ENCODE data around the gene CUEDC2. TPM values are rescaled to one million over a fixed set of nuclear protein-coding genes. Genes with fewer than 3 reads are reported as not detected.

Gene CUEDC2
- total RNA-seq, 1 donor from 2014 or later, result 67.5 TPM

DNA sequence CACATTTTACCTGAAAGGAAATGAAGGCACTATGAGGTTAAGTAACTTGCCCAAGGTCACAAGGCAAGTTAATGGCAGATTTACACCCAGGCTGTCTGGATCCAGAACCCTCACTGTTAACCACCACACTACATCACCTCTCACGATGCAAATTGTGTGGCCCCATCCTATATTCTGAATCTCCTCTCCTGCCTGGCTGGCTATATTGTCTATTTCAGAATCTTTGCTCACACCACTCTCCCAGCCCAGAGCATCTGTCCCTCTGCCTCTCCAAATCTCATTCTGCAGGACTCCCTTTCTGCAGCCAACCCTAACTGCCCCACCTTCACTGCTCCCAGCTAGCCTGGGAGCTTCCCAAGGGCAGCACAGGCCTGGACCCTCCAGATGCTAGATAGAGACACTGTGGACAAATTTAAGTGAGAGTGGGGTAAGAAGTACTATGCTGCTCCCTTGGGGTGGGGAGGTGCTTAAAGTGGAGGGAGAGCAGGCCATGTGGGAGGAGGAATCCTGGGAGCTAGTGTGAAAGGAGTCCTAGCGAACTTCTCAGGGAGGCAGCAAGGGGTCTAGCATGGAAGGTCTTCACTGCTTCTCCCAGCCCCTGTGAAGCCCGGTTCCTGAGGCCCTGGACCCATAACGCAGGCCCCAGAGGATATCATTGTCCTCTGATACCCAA, 786 bp downstream of the CUEDC2 start:
- H3K27me3 Mint-ChIP-seq (ENCODE audit: low read depth), result no peaks in the 10 kb centered on the region
- no peak for DNase-seq (ENCODE audit: low spot score)
- no peaks in the 10 kb centered on the region for H3K9me3 Mint-ChIP-seq
- peak overlapping the region; percentile 93 for H3K27ac Mint-ChIP-seq
- intact Hi-C loops (cut with micrococcal nuclease), result loop anchor here (1.0 to 2.0 kb wide), 5 partner anchors 10 to 71 kb away; partner anchors contain the start of genes ACTR1A, NFKB2 and SUFU
- peak overlapping the region; percentile 92 for H3K4me3 Mint-ChIP-seq (ENCODE audit: low read depth)
- peaks cover 42% of the 10 kb centered on the region for H3K4me1 Mint-ChIP-seq (ENCODE audit: low read depth)
- peaks cover 13% of the 10 kb centered on the region for H3K36me3 Mint-ChIP-seq (ENCODE audit: low read depth)

DNA sequence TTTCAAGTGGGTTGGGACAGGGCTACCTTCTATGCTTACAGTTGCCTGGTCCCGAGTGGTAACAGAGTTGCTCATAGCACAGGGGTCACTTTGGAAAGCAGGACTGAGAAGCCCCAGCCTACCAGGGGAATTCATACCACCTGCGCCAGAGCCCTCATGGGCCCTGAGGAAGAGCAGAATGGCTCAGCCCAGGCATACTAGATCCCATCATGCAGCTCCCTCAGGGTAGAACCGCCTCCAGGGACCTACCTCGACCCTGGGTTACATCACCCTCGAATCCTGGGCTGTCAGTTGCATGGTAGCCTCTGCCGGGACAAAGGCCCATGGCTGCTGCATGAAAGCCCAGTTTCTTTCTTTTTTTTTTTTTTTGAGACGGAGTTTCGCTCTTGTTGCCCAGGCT, 2.9 kb downstream of the CUEDC2 start:
- H3K27me3 Mint-ChIP-seq (ENCODE audit: low read depth), result no peaks in the 10 kb centered on the region
- H3K9me3 Mint-ChIP-seq, result no peaks in the 10 kb centered on the region
- H3K4me3 Mint-ChIP-seq (ENCODE audit: low read depth), result no peak overlapping the region
- peaks cover 13% of the 10 kb centered on the region for H3K36me3 Mint-ChIP-seq (ENCODE audit: low read depth)
- peaks cover 28% of the 10 kb centered on the region for H3K4me1 Mint-ChIP-seq (ENCODE audit: low read depth)
- no peak for DNase-seq (ENCODE audit: low spot score)
- intact Hi-C loops (cut with micrococcal nuclease), result no loop called here
- no peak overlapping the region for H3K27ac Mint-ChIP-seq

DNA sequence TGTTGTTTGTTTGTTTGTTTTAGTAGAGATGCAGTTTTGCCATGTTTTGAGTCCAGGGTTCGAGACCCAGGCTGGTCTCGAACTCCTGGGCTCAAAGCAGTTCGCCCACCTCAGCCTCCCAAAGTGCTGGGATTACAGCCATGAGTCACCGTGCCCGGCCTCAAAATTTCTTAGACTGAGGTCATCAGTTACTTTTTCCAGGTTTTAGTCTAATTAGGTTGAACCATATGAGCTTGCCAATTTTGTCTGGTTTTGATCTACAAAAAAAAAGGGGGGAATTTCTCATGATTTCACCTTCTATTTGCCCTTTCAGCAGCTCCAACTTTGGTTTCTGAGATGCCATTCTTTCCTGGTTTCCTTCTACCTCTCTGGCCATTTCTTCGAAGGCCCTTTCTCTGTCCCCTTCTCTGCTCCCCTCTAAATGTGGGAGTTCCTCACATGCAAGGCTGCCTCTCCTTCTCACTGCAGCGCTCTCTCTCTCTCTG, 5.5 kb downstream of the CUEDC2 start:
- Mint-ChIP-seq H3K27ac (peak overlapping the region; percentile 2), H3K9me3 (no peaks in the 10 kb centered on the region), H3K27me3 (ENCODE audit: low read depth) (no peaks in the 10 kb centered on the region), H3K36me3 (ENCODE audit: low read depth) (peaks cover 17% of the 10 kb centered on the region), H3K4me1 (ENCODE audit: low read depth) (peaks cover 17% of the 10 kb centered on the region), H3K4me3 (ENCODE audit: low read depth) (no peak overlapping the region)
- no peak for DNase-seq (ENCODE audit: low spot score)
- intact Hi-C loops (cut with micrococcal nuclease), result no loop called here

DNA sequence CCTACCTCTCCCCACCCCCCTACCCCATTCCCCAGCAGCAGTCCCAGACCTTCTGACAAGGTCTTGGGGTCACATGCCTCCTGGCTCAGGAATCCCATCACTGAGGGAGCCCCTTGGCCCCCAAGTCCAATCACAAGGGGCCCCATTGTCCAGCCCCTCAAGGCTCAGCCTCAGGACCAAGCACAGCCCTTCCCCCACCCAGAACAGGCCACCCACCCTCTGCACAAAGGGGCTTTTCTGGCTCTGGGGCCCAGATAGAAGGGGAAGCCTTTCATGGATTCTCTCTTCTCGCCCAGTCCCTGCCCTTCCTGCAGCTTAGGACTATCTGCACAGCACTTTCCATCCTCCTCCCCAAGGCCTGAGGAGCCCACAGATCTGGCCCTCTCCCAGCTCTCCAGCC, 6.9 kb downstream of the CUEDC2 start:
- Mint-ChIP-seq H3K36me3 (ENCODE audit: low read depth) (peaks cover 14% of the 10 kb centered on the region), H3K4me1 (ENCODE audit: low read depth) (peaks cover 13% of the 10 kb centered on the region), H3K27ac (no peak overlapping the region), H3K27me3 (ENCODE audit: low read depth) (no peaks in the 10 kb centered on the region), H3K4me3 (ENCODE audit: low read depth) (no peak overlapping the region), H3K9me3 (no peaks in the 10 kb centered on the region)
- no peak for DNase-seq (ENCODE audit: low spot score)
- intact Hi-C loops (cut with micrococcal nuclease), result no loop called here

DNA sequence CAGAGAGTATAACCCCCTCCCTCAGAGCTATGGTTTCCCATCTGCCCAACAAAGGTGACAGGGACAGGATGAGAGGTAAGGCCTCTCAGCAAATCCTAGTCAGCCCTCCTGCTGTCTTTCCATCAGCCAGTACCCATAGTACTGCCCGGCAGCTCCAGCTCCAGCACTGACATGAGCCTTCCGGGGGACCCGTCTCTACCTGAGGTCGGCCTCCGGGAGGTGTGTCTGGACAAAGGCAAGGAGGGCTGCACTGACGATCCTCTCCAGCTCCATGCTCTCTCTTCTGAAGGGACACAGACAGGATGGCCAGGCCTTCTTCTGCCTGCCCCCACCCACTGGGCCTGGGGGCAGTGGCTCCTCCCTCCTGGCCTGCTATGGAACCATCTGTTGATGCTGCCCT, 7.5 kb downstream of the CUEDC2 start:
- no peak overlapping the region for H3K27ac Mint-ChIP-seq
- H3K4me1 Mint-ChIP-seq (ENCODE audit: low read depth), result peaks cover 18% of the 10 kb centered on the region
- H3K36me3 Mint-ChIP-seq (ENCODE audit: low read depth), result peaks cover 14% of the 10 kb centered on the region
- no peaks in the 10 kb centered on the region for H3K27me3 Mint-ChIP-seq (ENCODE audit: low read depth)
- no peak for DNase-seq (ENCODE audit: low spot score)
- no peaks in the 10 kb centered on the region for H3K9me3 Mint-ChIP-seq
- intact Hi-C loops (cut with micrococcal nuclease), result loop anchor here (5.0 kb wide), 1 partner anchor 37 kb away; no protein-coding TSS in a partner anchor
- no peak overlapping the region for H3K4me3 Mint-ChIP-seq (ENCODE audit: low read depth)

DNA sequence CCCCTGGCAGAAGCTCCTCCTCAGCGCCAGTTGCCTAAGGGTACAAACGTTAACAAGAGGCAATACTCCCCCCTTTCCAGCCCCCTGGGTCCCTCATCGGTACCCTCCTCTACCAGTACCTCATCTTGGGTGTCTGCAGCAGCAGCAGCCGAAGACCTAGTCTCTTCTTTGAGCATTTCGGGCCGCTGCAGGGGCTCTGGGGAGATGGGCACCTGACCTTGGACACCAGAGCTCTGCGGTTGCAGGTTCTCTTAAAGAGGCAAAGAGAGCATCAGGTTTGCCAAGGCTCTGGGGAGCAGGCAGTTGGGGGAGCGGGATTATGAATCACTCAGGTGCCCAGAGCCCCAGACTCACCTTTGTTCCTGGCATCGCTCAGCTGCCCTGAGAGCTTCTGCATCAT, 8.2 kb downstream of the CUEDC2 start:
- Mint-ChIP-seq H3K9me3 (no peaks in the 10 kb centered on the region), H3K4me3 (ENCODE audit: low read depth) (no peak overlapping the region), H3K36me3 (ENCODE audit: low read depth) (peaks cover 14% of the 10 kb centered on the region), H3K27ac (no peak overlapping the region), H3K4me1 (ENCODE audit: low read depth) (peaks cover 22% of the 10 kb centered on the region), H3K27me3 (ENCODE audit: low read depth) (peaks cover under 1% of the 10 kb centered on the region)
- intact Hi-C loops (cut with micrococcal nuclease), result loop anchor here (5.0 kb wide), 1 partner anchor 38 kb away; no protein-coding TSS in a partner anchor
- no peak for DNase-seq (ENCODE audit: low spot score)

DNA sequence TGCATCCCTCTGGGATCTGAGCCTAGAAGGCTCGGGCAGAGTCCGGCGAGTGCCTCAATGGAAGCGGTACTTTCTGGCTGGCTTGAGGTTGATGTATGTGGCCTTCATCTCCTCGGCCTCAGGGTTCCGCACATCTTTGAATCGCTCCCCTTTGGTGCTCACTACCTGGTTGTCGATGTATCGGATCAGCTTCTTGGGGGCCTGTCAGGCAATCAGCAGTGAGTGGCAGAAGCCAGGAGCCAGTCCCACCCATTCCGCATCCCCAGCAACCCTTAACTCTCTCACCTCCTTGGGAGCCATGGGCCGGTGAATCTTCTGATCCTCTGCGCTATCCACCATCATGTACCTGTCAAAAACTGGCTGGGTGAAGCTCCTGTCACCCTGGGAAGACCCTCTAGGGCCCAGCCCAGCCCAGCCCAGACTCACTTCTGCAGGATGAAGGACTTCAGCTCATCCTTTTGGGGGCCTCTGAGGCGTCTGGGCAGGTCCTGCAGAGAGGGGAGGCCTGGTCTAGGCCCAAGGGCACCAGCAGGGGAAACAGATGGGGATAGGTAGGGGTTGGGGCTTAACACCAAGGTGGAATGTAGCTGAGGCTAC, 8.9 kb downstream of the CUEDC2 start:
- H3K27me3 Mint-ChIP-seq (ENCODE audit: low read depth), result peaks cover 5% of the 10 kb centered on the region
- H3K27ac Mint-ChIP-seq, result no peak overlapping the region
- DNase-seq (ENCODE audit: low spot score), result no peak
- H3K9me3 Mint-ChIP-seq, result no peaks in the 10 kb centered on the region
- H3K4me3 Mint-ChIP-seq (ENCODE audit: low read depth), result no peak overlapping the region
- peaks cover 14% of the 10 kb centered on the region for H3K36me3 Mint-ChIP-seq (ENCODE audit: low read depth)
- H3K4me1 Mint-ChIP-seq (ENCODE audit: low read depth), result peaks cover 26% of the 10 kb centered on the region
- intact Hi-C loops (cut with micrococcal nuclease), result loop anchor here (2.0 to 5.0 kb wide), 2 partner anchors 39 to 193 kb away; no protein-coding TSS in a partner anchor

DNA sequence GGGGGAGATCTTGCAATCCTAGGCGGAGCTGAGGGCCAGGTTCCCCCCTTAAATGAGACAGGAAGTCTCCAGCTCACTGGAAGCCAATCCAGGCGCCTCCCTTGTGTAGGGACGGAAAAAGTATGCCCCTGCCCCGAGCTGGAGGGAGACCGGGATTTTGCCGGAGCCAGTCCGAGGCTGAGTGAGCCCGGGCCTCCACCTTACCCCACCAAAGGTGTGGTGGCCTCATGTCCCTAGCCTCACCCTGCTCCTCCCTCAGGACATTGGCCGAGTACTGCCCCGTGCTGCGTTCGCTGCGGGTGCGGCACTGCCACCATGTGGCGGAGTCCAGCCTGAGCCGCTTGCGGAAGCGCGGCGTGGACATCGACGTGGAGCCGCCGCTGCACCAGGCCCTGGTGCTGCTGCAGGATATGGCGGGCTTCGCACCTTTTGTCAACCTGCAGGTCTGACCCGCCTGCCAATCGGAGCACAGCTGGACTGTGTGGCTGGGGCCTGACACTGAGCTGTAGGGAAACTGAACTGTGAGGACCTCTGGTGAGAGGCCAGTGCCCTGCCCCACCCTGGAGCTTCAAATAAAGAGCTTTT, 9.7 kb downstream of the CUEDC2 start:
- peaks cover 25% of the 10 kb centered on the region for H3K4me1 Mint-ChIP-seq (ENCODE audit: low read depth)
- peak overlapping the region; percentile 61 for H3K27ac Mint-ChIP-seq
- peaks cover 14% of the 10 kb centered on the region for H3K36me3 Mint-ChIP-seq (ENCODE audit: low read depth)
- DNase-seq (ENCODE audit: low spot score), result peak; percentile 59
- H3K4me3 Mint-ChIP-seq (ENCODE audit: low read depth), result peak overlapping the region; percentile 93
- intact Hi-C loops (cut with micrococcal nuclease), result loop anchor here (2.0 to 5.0 kb wide), 2 partner anchors 40 to 192 kb away; no protein-coding TSS in a partner anchor
- H3K9me3 Mint-ChIP-seq, result no peaks in the 10 kb centered on the region
- H3K27me3 Mint-ChIP-seq (ENCODE audit: low read depth), result peaks cover 12% of the 10 kb centered on the region

DNA sequence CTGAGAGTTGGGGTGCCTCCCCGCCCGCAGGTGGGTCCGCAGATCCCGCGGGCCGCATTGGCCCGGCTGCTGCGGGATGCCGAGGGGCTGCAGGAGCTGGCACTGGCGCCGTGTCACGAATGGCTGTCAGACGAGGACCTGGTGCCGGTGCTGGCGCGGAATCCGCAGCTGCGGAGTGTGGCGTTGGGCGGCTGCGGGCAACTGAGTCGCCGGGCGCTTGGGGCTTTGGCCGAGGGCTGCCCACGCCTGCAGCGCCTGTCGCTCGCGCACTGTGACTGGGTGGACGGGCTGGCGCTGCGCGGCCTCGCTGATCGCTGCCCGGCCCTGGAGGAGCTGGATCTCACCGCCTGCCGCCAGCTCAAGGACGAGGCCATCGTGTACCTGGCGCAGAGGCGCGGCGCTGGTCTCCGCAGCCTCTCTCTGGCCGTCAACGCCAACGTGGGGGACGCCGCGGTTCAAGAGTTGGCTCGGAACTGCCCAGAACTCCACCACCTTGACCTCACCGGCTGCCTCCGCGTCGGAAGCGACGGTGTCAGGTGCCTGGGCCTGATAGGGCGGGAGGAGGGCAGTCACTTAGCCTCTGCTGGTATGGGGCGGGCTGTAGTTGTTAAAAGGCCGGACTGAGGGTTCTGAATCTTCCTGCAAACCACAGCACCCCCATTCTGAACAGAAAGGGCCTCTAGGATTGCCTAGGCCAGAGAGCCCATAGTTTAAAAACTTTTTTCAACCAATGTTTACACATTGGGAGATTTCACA, 10.4 kb downstream of the CUEDC2 start:
- peaks cover 17% of the 10 kb centered on the region for H3K27me3 Mint-ChIP-seq (ENCODE audit: low read depth)
- peak overlapping the region; percentile 93 for H3K4me3 Mint-ChIP-seq (ENCODE audit: low read depth)
- no peak for DNase-seq (ENCODE audit: low spot score)
- intact Hi-C loops (cut with micrococcal nuclease), result loop anchor here (1.0 to 5.0 kb wide), 7 partner anchors 10 to 191 kb away; partner anchors contain the start of genes ACTR1A, CUEDC2 and SUFU
- peak overlapping the region; percentile 61 for H3K27ac Mint-ChIP-seq
- no peaks in the 10 kb centered on the region for H3K9me3 Mint-ChIP-seq
- peaks cover 18% of the 10 kb centered on the region for H3K4me1 Mint-ChIP-seq (ENCODE audit: low read depth)
- H3K36me3 Mint-ChIP-seq (ENCODE audit: low read depth), result peaks cover 10% of the 10 kb centered on the region

DNA sequence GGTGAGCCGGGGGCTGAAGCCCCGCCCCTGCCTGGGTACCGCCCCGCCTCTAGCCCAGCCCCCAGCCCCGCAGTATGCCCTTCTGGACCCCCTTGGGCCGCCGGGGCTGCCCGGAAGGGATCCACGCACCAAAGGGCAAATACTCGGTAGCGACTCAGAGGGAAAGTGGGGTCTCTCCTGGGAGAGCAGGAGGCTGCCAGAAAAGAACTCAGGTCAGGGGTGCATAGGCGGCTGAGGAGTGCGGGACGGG, 10.9 kb downstream of the CUEDC2 start:
- Mint-ChIP-seq H3K27ac (peak overlapping the region; percentile 34), H3K36me3 (ENCODE audit: low read depth) (peaks cover 10% of the 10 kb centered on the region), H3K27me3 (ENCODE audit: low read depth) (peaks cover 17% of the 10 kb centered on the region), H3K4me1 (ENCODE audit: low read depth) (peaks cover 17% of the 10 kb centered on the region), H3K9me3 (no peaks in the 10 kb centered on the region), H3K4me3 (ENCODE audit: low read depth) (peak overlapping the region; percentile 93)
- DNase-seq (ENCODE audit: low spot score), result no peak
- intact Hi-C loops (cut with micrococcal nuclease), result loop anchor here (1.0 to 5.0 kb wide), 6 partner anchors 11 to 81 kb away; partner anchors contain the start of genes ACTR1A, CUEDC2 and SUFU

DNA sequence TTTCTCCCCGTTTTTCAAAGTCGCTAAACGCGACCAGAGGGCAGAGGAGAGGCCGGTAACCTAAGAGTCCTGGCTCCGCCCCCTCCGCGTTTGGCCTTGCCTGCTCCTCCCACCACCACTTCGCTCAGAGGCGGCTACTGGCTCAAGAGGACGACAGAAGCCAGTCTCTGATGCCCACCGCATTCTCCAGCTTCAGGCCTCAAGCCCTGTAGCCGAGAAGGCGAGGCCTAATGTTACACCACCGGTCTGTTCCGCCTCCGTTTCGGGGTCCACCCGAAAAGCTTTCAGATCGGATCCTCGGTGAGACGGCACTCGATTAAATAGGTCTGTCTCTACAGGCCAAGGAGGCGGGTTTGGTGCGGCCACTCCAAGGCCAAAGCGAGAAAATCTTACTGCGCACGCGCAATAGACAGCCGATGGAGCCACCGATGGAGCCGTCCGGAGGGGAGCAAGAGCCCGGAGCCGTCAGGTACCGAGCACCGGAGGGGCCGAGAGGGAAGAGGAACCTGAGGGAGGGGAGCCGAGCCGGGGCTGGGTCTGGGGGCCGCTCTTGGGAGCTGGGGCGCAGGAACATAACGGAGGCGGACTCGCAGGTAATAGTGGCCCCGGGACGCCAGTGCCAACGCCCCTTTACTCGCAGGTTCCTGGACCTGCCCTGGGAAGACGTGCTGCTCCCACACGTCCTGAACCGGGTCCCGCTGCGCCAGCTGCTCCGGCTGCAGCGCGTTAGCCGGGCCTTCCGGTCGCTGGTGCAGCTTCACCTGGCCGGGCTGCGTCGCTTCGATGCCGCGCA, 11.5 kb downstream of the CUEDC2 start, which contains the start of gene FBXL15:
Gene FBXL15 (plus strand): TSS at position 123 of the 793 bp plus-strand sequence. CDS start 294 bp downstream, at position 417.
- intact Hi-C loops (cut with micrococcal nuclease), result loop anchor here (1.0 to 5.0 kb wide), 7 partner anchors 11 to 289 kb away; partner anchors contain the start of genes ACTR1A, CUEDC2 and SUFU

More for the DNA sequence above, 11.5 kb downstream of the CUEDC2 start, which contains the start of gene FBXL15:
- DNase-seq (ENCODE audit: low spot score), result peak; percentile 95
- Mint-ChIP-seq H3K36me3 (ENCODE audit: low read depth) (peaks cover 8% of the 10 kb centered on the region), H3K4me1 (ENCODE audit: low read depth) (peaks cover 17% of the 10 kb centered on the region), H3K27me3 (ENCODE audit: low read depth) (peaks cover 19% of the 10 kb centered on the region), H3K9me3 (no peaks in the 10 kb centered on the region), H3K27ac (peak within 1 kb of the TSS; percentile 87), H3K4me3 (ENCODE audit: low read depth) (peak within 1 kb of the TSS; percentile 93)
